Ramos (cell line): Measurements from ENCODE around the gene ARPC2.

Source experiments
- in situ Hi-C: fragments of 300-500 bp; cut with MboI; formaldehyde crosslinking; loops from one replicate; pipeline ENCODE4 v1.14.3; 2022; ENCODE audit warnings: low sequenced_read_pairs; ENCODE audit not compliant: unreplicated experiment

The ARPC2 gene

DNA sequence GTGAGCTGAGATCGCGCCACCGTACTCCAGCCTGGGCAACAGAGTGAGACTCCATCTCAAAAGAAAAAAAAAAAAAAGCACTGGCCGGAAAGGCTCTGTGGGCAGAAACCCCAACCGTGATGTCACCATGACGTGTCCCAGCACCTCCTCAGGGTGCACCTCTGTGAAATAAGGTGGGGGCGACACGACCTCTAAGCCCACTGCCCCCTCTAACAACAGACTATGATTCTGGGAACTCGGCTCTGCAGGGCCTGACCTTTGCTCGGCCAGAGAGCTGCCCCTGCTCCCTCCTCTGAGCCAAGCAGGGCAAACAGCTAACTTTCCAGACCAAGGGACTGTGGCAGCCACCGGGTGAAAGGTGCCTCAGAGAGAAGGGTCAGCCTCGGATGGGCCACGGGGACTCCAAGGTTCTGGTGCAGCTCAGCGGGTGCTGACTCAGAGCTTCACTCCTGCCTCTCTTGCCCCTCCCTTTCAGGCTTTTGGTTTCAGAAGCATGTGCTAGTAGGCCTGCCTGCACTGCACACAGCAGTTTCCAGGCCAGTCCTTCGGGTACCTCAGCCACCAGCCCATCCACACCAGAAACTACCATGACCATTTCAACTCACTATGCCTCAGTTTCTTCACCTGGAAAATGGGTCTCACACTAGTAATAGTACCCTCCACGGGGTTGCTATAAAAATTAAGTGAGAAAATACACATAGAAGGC lies 67.3 kb downstream of the ARPC2 start:
- in situ Hi-C loops = no loop called here

GRCh38 chr2:218285604-218286003 lies 68.6 kb downstream of the ARPC2 start:
- in situ Hi-C loops = no loop called here

DNA sequence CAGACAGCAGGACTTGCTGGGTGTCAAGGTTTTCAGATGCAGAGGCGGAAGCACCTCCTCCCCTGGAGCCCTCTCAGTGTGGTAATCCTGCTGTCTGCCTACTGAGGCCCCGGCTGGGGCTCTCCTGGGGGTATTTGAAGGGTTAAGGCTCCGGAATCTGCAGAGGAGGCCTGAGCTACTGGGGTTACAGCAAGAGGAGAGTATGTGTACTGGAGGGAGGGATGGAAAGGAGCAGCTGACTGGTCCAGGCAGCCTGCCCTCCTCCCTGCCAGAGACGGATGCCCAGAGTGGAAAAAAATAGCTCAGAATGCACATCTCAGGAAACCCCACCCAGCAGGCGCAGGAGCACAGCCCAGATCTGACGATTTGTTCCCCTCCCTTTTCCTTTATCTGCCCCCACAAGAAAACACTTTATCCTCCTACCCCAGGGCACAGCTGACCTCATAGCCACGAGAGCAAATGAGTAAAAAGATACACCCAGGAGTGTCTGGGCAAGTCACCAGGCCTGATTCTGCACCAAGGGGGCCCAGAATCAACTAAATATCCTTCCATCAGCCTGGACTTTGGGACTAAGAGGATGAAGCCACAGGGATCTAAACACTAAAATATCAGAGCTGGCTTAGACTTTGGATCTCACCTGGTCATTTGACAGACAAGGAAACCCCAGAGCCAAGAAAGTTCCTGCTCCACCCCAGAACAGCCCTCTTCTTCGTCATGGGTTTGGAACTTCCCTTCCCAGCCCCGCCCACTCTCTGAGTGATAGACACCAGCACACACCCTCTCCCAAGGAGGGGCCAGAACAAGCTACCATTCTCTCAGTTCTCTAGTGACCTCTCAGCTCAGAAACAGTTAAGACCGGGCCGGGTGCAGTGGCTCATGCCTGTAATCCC lies 69.8 kb downstream of the ARPC2 start:
- in situ Hi-C loops = no loop called here

- in situ Hi-C loops = no loop called here
Observed at GRCh38 chr2:218289639-218290315, 72.8 kb downstream of the ARPC2 start.

GRCh38 chr2:218290316-218291261 lies 73.6 kb downstream of the ARPC2 start:
- in situ Hi-C loops = no loop called here

GRCh38 chr2:218291318-218292047 lies 74.5 kb downstream of the ARPC2 start:
- in situ Hi-C loops = no loop called here

DNA sequence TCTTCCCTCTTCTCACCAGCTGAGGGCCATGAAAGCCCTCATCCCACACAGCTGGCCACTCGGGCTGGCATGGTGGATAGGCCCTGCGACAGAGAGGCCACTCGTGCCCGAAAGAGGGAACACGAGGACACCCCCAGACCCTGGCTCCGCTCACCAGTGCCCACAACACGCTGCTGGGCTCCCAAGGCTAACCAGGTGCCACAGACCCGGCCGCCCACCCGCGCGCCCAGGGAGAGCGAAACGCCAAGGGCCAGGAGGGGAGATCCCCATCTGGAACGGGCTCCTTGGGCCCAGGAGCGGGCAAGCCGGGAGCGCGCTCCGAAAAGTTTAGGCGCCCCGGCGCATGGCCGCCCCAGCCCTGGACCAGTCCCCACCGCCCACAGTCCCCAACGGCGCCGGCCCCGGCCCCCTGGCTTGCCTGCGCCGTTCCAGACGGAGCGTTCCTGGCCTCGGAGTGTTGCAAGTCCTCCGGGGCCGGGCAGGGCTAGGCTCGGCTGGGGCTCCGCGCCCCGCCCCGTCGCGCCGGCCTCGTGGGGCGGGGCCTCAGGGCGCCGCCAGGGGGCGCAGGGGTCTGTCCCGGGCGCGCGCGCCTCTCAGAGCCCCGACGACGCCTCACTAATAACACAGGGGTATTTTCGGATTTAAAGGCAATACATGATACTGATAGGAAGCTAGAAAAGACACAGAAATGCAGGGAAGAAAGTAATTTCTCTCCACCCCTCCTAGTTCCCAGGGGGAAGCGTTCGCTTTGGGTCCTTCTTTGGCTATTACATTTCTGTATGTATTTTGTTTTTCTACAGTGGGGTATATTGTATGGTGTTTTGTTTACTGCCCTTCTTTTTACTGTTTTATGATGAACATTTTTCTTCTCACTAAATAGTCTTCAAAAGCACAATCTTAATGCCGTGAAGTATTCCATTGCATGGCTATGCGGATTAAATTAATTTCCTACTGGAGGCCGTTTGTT lies 75.3 kb downstream of the ARPC2 start, which contains the start of gene TMBIM1:
TSS of gene TMBIM1 (minus strand) at position 456 of the 967 bp plus-strand sequence. CDS start 10,362 bp downstream, outside the sequence.
- in situ Hi-C loops = no loop called here

DNA sequence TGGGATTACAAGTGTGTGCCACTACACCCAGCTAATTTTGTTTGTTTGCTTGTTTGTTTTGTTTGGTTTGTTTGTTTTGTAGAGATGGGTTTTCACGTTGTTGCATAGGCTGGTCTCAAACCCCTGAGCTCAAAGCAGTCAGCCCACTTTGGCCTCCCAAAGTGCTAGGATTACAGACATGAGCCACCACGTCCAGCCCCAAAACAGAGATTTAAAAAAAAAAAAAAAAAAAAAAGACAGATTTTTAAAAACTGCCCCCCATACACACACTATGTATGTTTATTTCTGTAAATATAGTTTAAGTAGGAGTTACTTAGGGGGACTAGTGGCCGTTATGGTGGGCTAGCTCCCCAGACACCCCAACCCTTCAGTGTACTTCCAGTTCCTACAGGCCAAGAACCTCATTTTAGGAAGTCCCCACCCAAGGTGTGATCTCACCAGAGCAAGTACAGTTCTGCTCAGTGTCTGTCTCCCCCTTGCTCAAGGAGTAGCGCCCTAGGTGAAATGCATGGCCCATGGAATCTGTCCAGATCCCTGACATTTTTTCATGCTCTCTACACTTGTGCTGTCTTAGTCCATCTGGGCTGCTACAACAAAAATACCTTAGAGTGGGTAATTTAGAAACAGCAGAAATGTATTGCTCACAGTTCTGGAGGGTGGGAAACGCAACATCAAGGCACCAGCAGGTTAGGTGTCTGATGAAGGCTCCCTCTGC lies 76.9 kb downstream of the ARPC2 start:
- in situ Hi-C loops = no loop called here

DNA sequence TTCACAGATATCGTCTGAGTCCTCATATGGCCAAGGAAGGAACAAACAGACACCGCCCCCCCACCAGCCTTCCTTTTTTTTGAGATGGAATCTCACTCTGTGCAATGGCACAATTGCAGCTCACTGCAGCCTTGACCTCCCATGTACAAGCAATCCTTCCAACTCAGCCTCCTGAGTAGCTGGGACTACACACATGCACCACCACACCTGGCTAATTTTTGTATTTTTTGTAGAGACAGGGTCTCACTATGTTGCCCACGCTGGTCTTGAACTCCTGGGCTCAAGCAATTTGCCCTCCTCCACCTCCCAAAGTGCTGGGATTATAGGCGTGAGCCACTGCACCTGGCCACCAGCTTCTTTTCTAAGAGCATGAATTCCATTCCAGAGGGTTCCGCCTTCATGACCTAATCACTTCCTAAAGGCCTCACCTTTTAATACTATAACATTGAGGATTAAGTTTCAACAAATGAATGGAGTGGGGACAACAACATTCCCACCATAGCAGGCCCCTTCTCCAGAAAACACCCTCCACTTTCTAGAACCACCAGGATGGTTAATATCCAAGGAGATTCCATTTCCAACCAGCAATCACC lies 77.5 kb downstream of the ARPC2 start:
- in situ Hi-C loops = loop anchor here (5.0 kb wide), 1 partner anchor 103 kb away; the partner anchor contains the start of gene CTDSP1

- in situ Hi-C loops = loop anchor here (5.0 kb wide), 1 partner anchor 102 kb away; the partner anchor contains the start of gene CTDSP1
Observed at GRCh38 chr2:218295029-218295428, 78.0 kb downstream of the ARPC2 start.

DNA sequence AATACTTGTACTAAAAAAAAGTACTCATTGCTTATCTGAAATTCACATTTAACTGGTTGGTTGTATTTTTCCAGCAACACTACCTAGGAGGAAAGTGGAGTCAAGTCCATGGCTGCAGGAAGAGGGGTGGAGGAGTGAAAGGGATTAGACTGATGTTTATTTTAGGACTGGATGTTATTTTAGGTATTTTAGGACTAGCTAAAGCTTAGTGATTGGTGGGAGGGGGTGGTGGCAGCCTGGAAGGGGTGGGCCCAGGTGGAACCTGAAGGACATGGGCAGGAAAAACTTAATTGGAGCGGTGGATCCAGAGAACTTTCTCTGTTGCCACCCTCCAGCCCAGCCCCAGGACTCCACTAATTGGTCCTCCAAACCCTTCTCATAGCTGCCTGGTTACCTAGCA lies 79.2 kb downstream of the ARPC2 start:
- in situ Hi-C loops = loop anchor here (5.0 kb wide), 1 partner anchor 101 kb away; the partner anchor contains the start of gene CTDSP1

GRCh38 chr2:218296847-218297246 lies 79.9 kb downstream of the ARPC2 start:
- in situ Hi-C loops = loop anchor here (5.0 kb wide), 1 partner anchor 100 kb away; the partner anchor contains the start of gene CTDSP1

- in situ Hi-C loops = loop anchor here (5.0 kb wide), 1 partner anchor 99 kb away; the partner anchor contains the start of gene CTDSP1
Observed at GRCh38 chr2:218298314-218298875, 81.4 kb downstream of the ARPC2 start.

DNA sequence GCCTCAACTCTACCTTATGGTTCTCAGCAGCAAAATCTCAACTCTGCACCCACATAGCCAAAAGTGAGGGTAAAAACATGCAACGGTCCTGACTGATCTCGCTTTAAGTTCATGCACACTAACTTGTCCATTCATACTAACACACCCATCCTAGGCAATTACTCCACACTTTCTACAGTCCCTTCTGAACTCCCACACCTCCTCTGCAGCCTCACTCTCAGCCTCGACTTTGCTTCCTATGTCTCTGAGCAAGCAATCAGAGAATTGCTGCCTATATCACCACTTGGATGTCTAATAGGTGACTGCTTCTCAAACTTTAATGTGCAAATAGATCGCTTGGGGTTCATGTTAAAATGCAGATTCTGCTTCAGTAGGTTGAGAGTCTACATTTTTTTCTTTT lies 83.2 kb downstream of the ARPC2 start:
- in situ Hi-C loops = loop anchor here (5.0 kb wide), 1 partner anchor 57 kb away; the partner anchor contains the start of gene CATIP

GRCh38 chr2:218301176-218301819 lies 84.3 kb downstream of the ARPC2 start:
- in situ Hi-C loops = loop anchor here (5.0 kb wide), 1 partner anchor 56 kb away; the partner anchor contains the start of gene CATIP
